Measurements from ENCODE around the gene MTA3. TPM values are rescaled to one million over a fixed set of nuclear protein-coding genes. Genes with fewer than 3 reads are reported as not detected.
"Not testable (repeated sequence)": the region's sequence is repeated elsewhere in the genome, so short reads cannot be mapped to it uniquely, and the experiment has no call there.

The MTA3 gene
- polyA plus RNA-seq (ENCODE audit: insufficient read length in 12 of 12): 10 to 100 TPM in 11 of 12 donors, not detected in 1; 19.0 to 67.1 (median 31.1) TPM
- long read RNA-seq, donor 1, transcript MTA3-205 (14 exons, 2,202 nt): minor isoform, 5 of 12 reads
- long read RNA-seq, donor 1, transcript MTA3-215 (3 exons, 2,504 nt): major isoform, 6 of 12 reads
- long read RNA-seq, donor 1, partial matches to known transcripts: 0 of 12 reads
- long read RNA-seq, donor 1, other reads (novel, unspliced or antisense): 0 of 12 reads
- long read RNA-seq, donor 2, partial matches to known transcripts: 0 of 5 reads
- long read RNA-seq, donor 2, other reads (novel, unspliced or antisense): 0 of 5 reads
- long read RNA-seq, donor 3, partial matches to known transcripts: 0 of 2 reads
- long read RNA-seq, donor 3, other reads (novel, unspliced or antisense): 0 of 2 reads
- long read RNA-seq, donor 4, partial matches to known transcripts: 0 of 4 reads
- long read RNA-seq, donor 4, other reads (novel, unspliced or antisense): 0 of 4 reads
- long read RNA-seq, donor 5, partial matches to known transcripts: 0 of 8 reads
- long read RNA-seq, donor 5, other reads (novel, unspliced or antisense): 0 of 8 reads
- long read RNA-seq, donor 6, transcript MTA3-215 (3 exons, 2,504 nt): major isoform, 7 of 10 reads
- long read RNA-seq, donor 6, partial matches to known transcripts: 0 of 10 reads
- long read RNA-seq, donor 6, other reads (novel, unspliced or antisense): 0 of 10 reads
- long read RNA-seq, donor 7, partial matches to known transcripts: 0 of 1 reads
- long read RNA-seq, donor 7, other reads (novel, unspliced or antisense): 0 of 1 reads
- long read RNA-seq, donor 8, partial matches to known transcripts: 0 of 7 reads
- long read RNA-seq, donor 8, other reads (novel, unspliced or antisense): 0 of 7 reads
- long read RNA-seq, donor 9, partial matches to known transcripts: 0 of 8 reads
- long read RNA-seq, donor 9, other reads (novel, unspliced or antisense): 0 of 8 reads
- long read RNA-seq, donor 10, partial matches to known transcripts: 0 of 4 reads
- long read RNA-seq, donor 10, other reads (novel, unspliced or antisense): 0 of 4 reads
- long read RNA-seq, donor 11, transcript MTA3-215 (3 exons, 2,504 nt): major isoform, 6 of 11 reads
- long read RNA-seq, donor 11, partial matches to known transcripts: 0 of 11 reads
- long read RNA-seq, donor 11, other reads (novel, unspliced or antisense): 0 of 11 reads

DNA sequence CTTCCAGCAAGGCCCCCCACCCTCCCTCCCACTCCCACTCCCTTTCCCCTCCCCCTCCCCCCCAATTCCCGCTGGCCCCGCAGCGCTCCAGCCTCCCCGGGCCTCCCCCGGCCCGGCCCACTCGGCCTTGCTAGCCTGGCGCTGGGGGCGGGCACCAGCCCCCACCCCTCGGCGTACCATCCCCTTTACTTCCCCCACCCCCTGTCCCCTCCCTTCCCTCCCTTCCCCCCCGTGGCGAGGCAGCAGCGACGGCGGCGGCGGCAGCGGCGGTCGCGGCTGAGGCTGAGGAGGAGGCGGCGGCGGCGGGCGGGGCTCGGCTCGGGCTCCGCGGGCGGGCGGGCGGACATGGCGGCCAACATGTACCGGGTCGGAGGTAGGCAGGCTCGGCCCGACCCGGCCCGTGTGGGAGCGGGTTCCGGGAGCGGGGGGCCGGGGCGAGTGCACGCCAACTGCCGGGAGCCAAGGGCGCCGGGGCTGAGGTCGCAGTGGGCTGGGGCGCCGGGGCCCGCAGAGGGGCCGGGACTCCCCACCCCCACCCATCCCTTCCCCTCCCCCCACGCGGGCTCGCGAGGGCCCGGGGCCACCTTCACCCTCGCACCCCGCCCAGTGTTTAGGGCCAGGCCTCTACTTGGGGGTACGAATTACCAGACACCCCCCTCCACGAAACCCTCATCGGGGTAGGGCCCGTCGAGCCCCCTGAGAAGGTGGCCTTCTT, at the start of gene MTA3:
TSS of gene MTA3 (plus strand) at position 232 of the 715 bp plus-strand sequence. CDS start at position 346, 114 bp downstream.
- DNase-seq: peak; percentile 41

DNA sequence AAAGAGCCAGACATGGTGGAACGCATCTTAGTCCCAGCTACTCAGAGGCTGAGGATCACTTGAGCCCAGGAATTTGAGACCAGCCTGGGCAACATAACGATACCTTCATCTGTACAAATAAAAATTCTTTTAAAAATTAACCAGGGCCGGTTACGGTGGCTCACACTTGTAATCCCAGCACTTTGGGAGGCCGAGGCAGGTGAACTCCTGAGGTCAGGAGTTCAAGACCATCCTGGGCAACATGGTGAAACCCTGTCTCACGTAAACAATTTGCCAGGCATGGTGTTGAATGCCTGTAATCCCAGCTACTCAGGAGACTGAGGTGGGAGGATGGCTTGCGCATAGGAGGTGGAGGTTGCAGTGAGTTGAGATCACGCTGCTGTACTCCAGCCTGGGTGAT, 48.8 kb upstream of the MTA3 start:
- no peak for DNase-seq

DNA sequence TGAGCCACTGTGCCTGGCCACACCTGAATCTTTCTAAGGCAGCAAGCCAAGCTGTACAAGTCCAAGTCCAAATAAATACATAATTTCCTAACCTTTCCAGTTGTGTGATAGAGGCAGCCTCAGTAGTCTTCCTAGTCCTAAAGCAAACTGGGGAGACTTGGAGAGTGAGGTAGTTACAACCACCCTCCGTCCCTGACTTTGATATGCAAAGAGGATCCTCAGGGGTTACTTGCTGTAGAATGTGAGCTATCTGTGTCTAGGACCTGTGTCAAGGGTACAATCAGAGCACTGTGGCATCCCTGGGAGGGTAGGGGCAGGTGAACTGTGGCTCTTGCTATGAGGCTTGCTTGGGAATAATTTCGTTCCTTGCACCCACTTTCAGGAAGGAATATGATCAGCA, 46.4 kb upstream of the MTA3 start:
- no peak for DNase-seq

DNA sequence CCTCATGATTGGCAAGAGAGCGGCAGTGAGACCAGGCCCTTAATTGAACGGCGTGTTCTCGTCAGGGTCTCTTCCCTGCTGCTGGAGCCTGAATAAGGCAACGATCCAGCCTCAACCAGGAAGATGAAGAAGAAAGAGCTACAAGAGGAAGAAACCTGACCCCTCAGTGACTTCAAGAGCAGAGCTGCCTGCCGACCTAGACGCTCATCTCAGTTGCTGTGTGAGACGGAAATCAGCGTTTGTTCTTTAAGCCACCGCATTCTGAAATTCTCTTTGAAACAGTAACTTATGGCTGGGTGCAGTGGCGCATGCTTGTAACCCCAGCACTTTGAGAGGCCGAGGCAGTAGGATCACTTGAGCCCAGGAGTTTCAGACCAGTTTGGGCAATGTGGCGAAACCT, 45.1 kb upstream of the MTA3 start:
- DNase-seq: no peak

DNA sequence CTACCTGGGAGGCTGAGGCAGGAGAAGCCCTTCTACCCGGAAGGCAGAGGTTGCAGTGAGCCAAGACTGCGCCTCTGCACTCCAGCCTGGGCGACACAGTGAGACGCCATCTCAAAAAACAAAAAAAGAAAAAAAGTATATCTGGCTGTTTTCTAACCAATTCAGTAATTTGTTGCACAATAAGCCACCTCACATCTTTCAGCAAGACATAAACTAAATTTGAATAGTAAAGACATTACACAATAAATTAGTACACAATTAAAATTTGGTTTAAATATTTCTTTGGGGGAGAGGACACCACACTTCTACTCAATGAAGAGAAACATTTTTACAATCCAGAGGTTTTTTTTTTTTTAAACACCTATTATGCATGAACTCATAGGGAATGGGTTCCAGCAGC, 36.0 kb upstream of the MTA3 start:
- no peak for DNase-seq

DNA sequence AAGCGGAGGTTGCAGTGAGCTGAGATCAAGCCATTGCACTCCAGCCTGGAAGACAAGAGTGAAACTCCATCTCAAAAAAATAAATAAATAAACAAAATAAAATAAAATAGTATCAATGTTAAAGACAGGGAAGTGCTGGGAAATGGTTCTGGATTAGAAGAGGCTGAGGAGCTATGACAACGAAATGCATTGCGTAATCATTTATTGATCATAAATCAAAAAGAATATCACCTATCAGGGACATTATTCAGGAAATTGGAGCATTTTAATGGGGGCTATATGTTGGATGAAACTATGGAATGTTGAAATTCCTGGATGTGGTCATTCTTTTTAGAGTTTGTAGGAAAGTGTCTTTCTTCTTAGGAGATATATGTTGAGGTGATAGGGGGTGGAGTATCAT, 30.9 kb upstream of the MTA3 start:
- no peak for DNase-seq

DNA sequence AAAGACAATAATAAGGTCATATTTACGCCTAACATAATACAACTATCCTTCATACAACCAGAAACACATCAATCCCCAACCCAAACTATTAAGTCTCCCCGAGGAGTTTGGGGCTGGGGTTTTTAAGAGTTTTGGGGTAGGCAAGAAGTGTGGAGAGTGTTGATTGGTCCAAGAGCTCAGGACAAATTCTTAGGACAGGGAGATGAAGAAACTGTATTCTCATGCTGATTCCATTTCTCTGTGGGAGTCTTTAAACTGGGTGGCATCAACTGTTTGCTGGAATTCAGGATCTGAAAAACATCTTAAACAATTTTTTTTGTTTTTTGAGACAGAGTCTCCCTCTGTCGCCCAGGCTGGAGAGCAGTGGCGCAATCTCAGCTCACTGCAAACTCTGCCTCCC, 25.6 kb upstream of the MTA3 start:
- DNase-seq: no peak

DNA sequence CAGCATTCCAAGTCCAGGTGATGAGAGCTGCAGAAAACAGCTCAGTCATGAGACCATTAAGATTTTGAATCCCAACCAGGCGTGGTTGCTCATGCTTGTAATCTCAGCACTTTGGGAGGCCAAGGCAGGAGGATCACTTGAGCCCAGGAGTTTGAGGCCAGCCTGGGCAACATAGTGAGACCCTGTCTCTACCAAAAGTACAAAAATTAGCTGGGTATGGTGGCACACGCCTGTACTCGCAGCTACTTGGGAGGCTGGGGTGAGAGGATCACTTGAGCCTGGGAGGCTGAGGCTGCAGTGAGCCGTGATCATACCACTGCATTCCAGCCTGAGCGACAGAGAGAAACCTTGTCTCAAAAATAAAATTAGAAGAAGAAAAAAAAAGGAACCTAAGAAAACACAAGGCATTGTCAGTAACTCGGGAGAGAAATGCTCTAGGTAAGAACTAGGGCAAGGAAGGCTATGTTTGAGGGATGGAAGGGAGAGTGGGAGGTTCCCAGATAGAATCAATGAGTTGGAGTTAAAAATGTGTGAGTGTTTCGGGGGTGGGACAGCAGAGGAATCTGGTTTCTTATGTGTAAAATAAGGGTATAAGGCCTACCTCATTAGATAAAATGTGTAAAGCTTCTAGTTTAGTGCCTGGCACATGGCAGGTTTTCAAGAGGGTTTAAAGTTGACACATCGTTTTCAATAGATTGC, 23.3 kb upstream of the MTA3 start:
- no peak for DNase-seq

DNA sequence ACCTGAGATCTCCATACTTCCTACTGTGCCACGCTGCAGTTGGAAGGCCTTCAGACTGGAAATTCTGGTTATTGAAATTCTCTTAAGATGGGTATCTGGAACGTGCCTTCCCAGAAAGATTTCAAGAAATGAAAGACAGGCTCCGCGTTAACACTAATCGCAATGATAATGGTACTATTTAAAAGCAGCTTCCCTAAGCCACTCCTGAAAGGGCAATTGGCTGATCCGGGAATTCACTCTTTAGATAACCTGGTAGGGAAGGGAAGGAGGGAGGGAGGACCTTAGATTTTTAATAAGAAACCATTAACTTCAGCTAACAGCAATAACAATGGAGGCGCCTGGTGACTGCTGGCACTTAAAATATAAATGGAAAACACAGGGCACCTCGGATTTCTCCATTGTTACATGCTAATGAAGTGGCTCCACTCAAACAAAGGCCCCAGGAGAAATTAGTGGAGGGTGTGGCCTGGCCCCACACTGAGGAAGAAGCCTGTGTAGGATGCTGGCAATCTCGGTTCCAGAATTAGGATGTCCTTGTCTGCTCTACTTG, 22.5 kb upstream of the MTA3 start:
- no peak for DNase-seq

DNA sequence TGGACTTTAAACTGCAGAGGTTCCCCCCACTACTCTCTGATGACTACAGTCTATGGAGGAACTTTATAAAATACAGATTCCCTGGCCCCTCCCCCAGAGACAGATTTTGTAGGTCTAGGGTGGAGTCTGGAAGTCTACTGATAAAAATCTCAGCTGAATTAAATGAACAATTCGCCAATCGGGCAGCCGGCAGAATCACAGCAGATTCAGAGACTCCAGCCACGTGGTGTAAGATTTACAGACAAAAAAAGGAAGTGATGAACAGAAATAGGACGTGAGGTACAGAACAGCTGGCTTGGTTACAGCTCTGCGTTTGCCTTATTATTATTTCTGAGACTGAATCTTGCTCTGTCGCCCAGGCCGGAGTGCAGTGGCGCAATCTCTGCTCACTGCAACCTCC, 21.4 kb upstream of the MTA3 start:
- no peak for DNase-seq

DNA sequence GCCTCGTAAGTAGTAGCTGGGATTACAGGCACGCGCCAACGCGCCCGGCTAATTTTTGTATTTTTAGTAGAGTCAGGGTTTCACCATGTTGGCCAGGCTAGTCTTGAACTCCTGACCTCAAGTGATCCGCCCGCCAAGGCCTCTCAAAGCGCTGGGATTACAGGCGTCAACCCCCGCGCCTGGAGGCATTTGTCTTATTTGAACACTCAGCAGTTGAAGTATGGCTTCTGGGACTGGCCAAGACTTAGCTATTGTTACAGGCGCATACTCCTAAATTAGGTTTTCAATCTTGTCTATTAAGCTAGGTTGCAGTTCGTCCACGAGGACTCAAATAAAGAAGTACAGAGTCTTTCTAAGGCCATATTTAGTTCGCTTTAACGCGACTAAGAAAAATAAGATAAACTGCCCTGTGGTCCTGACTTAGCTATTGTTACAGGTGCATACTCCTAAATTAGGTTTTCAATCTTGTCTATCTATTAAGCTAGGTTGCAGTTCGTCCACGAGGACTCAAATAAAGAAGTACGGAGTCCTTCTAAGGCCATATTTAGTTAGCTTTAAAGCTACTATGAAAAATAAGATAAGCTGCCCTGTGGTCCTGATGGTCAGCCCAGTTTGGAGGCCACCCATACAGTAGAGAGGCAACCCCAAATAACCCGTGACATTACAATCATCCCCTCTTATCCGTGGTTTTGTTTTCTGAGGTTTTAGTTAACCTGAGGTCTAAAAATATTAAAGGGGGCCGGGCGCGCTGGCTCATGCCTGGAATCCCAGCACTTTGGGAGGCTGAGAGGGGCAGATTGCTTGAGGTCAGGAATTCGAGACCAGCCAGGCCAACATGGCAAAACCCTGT, 20.8 kb upstream of the MTA3 start:
- no peak for DNase-seq

DNA sequence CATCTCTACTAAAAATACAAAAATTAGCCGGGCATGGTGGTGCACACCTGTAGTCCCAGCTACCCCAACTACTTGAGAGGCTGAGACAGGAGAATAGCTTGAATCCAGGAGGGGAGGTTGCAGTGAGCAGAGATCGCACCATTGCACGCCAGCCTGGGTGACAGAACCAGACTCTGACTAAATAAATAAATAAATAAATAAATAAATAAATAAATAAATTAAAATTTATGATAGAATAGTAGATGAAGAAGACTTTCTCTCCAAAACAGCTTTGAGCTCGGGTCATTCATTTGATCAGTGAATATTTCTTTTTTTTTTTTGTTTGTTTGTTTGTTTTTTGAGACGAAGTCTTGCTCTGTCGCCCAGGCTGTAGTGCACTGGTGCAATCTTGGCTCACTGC, 17.6 kb upstream of the MTA3 start:
- DNase-seq: no peak

DNA sequence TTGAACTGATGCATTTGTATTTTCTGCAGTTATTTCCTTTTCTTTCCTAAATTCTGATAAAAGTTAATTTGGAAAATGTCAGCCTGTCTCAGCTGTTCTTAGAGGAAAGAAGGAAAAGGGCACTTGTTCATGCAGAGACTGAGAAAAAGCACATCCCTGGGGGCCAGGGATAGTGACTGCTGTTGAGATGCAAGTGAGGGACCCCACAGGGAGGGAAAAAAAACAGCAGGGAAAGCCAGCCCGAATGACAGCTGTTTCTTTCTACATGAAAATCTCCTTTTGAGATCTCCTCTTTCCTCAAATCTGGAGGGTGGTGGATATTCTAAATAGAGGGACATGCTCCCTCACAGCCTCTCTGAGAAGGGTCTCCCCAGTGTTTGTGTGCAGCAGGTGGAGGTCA, 14.0 kb upstream of the MTA3 start:
- no peak for DNase-seq

DNA sequence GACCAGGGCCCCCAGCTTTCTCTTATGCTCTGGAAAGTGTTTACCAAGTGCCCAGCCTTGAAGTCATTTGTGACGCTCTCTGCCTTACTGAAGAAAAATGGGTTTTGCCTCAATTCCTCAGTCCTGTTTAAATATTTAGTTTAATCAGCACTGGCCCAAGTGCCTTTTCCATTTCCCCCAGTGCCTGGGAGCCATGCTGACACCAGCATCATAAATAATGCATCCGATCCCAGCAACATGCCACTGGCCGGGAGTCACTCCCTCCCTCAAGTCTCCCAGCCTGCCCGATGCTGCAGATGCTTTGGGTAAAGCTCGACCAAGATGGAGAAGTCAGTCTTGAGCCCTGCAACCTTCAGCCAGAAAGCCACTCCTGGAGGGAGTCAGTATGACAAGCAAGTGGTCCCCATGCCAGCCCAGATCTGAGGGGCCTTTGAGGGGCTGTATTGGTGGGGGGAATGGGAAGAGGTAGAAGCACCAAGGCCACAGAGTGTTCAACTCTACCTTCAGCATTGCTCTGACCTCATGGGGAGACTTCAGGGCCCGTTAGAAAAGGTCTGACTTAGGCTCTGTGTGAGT, 12.0 kb upstream of the MTA3 start:
- DNase-seq: no peak

DNA sequence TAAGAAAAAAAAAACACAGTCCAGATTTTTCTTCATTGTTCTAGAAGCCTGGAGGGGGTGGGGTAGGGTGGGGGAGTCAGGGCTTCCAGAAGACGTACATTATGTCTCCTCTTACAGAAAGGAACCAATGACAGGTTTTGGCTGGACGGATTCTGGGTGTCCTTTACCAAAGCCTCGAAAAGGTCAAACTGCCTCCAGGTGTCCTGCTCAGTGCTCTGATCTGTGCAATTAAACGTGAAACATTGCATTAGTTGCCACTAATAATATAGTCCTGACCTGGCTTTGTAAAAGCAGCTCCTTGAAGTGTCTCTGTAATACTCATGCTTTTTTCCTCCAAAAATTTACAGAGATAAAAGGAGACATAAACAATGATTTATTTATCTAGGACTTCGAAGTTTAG, 11.1 kb upstream of the MTA3 start:
- DNase-seq: no peak

DNA sequence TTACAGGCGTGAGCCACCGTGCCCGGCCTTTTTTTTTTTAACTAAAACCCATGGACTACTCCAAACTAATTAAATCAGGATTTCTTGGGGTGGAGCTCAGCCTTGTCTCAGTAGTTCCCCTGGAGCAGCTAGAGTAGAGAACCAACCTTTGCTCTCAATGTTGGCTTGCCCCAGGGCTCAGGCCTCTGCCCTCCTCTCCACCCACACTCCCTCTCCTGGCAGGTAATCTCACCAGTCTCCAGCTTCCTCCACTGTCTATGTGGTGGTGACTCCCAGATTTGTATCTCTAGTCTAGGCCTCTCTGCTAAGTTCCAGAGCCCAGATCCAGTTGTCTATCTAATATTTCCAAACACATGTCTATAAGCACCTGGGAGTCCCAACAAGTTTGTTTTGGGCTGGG, 9.6 kb upstream of the MTA3 start:
- DNase-seq: no peak

DNA sequence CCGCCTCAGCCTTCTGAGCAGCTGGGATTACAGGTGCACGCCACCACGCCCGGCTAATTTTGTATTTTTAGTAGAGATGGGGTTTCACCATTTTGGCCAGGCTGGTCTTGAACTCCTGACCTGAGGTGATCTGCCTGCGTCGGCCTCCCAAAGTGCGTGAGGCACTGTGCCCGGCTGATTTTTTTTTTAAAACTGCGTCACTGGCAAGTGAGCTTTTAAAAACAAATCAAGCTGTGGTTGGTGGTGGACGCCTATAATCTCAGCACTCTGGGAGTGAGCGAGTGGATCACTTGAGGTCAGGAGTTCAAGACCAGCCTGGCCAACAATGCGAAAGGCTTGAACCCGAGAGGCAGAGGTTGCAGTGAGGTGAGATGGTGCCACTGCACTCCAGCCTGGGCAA, 8.3 kb upstream of the MTA3 start:
- DNase-seq: not testable (repeated sequence)

DNA sequence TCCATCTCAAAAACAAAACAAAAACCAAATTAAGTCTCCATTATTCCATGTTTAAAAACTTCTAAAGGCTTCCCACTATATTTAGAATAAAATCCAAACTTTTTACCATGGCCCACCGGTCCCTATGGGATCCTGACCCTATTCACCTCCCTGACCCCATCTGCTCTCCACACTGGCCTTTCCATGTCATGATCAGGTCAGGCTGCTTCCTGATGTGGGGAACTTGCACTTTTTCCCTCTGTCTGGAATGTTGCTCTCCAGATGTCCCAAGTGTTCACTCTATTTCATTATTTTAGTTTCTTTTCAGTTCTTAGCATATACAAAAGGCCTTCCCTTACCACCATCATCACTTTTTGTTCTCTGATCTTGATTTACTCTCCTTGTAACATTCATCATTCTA, 7.5 kb upstream of the MTA3 start:
- DNase-seq: no peak

DNA sequence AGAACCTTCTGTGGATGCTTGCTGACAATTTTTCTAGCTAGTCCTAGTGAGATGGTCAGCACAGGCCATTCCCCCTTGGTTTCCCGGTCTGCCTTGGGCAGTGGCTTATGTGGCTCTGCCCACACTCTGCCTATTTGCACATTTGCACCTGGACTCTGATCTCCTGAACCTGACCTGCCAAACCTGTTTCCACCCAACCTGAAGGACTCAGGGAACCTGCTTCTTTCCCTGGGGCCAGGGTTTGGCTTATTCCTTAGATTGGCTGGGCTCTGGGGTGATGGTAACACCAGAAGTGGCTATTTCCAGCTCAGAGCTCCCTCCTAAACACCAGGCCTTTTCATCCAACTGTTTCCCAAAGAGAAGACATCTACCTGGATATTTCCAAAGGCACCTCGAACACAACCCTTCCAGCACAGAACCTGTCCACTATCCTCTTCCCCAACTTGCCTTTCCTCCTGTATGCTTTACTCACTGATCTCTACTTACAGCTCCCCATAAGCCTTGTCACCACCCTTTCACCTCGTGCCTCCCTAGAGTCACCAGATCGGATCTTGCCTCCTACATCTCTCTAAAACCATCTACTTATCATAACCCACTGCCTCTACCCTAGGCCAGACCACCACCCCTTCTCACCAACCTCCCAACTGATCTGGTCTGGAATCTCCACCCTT, 5.8 kb upstream of the MTA3 start:
- no peak for DNase-seq
